GM12864 (cell line): ENCODE results near the gene ARL16.

Experiments used
- DNase-seq: peaks from one replicate; pipeline ENCODE4 v3.0.0-alpha.2; 2011; ENCODE audit warnings: low read depth
- H3K4me3 ChIP-seq: 2 replicates; pipeline ENCODE4 v1.5.1; 2011; ENCODE audit warnings: mild to moderate bottlenecking, low read depth, low read length, control low read depth
- TF ChIP-seq, protein P1 (sequence below): IDR thresholded peaks from 2 replicates; pipeline ENCODE4 v1.5.1; 2011; ENCODE audit warnings: low read depth, mild to moderate bottlenecking, moderate library complexity, low read length, control low read depth, inconsistent platforms; ENCODE audit errors: missing control alignments

The ARL16 gene

GRCh38 chr17:81683584-81684441 lies at the start of gene ARL16, which contains the start of gene HGS:
Gene ARL16, minus strand, starts transcription at chr17:81683797. Its CDS starts 44 bp downstream, at chr17:81683753.
Gene HGS, plus strand, starts transcription at chr17:81684011. Its CDS starts 56 bp downstream, at chr17:81684067.
- TF ChIP-seq, protein P1, sequence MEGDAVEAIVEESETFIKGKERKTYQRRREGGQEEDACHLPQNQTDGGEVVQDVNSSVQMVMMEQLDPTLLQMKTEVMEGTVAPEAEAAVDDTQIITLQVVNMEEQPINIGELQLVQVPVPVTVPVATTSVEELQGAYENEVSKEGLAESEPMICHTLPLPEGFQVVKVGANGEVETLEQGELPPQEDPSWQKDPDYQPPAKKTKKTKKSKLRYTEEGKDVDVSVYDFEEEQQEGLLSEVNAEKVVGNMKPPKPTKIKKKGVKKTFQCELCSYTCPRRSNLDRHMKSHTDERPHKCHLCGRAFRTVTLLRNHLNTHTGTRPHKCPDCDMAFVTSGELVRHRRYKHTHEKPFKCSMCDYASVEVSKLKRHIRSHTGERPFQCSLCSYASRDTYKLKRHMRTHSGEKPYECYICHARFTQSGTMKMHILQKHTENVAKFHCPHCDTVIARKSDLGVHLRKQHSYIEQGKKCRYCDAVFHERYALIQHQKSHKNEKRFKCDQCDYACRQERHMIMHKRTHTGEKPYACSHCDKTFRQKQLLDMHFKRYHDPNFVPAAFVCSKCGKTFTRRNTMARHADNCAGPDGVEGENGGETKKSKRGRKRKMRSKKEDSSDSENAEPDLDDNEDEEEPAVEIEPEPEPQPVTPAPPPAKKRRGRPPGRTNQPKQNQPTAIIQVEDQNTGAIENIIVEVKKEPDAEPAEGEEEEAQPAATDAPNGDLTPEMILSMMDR, result no peak
- peak within 1 kb of the TSS; percentile 66 for H3K4me3 ChIP-seq
- DNase-seq, result peak; percentile 93

DNA sequence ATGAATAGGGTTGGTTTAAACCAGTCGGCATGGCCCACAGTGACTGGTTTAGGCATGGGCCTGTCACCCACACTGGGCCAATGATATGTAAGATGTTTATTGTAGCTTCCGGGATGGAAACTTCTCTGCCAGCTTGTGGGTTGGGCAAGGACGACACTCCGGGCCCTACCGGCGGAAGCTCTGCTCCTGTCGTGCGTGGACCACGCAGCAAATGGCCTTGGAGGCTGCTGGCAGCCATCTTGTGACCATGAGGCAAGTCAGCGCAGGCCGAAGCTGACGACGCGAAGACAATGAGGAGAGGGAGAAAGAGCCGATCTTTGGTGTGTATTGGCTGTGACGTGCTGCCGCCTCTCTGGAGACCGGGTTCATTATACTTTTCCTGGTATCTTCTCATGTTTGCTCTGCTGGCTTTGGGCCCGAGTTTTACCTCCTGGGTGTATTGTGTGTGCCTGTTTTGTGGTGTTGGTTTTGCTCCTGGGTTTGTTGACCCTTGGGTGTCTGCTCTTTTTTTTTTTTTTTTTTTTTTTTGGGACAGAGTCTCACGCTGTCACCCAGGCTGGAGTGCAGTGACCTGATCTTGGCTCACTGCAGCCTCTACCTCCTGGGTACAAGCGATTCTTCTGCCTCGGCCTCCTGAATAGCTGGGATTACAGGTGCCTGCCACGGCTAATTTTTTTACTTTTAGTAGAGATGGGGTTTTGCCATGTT lies 43.9 kb upstream of the ARL16 start:
- no peak for DNase-seq
- no peak overlapping the region for H3K4me3 ChIP-seq
- TF ChIP-seq, protein P1, result no peak

- DNase-seq, result no peak
- TF ChIP-seq, protein P1, result no peak
- H3K4me3 ChIP-seq, result no peak overlapping the region
Observed at GRCh38 chr17:81726004-81726403, 42.4 kb upstream of the ARL16 start.

DNA sequence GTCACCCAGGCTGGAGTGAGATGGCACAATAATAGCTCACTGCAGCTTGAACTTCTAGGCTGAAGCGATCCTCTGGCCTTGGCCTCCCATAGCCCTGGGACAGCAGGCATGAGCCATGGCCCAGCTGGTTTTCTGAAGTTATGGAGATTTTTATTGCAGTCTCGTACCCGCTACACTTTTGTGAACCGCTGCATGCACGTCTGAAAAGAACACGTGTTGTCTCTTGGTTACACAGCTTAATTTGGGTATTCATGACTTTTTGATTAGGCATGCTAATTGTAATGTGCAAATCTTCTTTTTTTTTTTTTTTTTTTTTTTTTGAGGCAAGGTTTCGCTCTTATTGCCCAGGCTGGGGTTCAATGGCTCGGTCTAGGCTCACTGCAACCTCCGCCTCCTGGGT lies 41.8 kb upstream of the ARL16 start:
- no peak for DNase-seq
- H3K4me3 ChIP-seq, result no peak overlapping the region
- TF ChIP-seq, protein P1, result no peak

DNA sequence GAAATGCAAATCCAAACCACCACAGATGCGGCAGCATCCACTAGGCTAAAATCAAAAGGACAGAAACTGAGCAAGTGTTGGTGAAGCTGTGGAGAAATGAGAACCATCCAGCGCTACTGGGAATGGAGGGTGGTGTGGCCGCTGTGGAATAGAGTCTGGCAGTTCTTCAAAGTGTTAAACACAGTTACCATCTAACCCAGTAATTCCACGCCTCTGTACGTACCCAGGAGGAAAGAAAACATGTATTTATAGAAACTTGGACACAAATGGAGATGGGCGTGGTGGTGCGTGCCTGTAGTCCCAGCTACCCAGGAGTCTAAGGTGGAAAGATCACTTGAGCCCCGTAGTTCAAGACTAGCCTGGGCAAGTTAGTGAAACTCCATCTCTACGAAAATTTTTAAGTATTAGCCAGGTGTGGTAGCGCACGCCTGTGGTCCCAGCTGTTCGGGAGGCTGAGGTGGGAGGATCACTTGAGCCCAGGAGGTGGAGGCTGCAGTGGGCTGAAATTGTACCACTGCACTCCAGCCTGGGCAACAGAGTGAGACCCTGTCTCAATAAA lies 40.1 kb upstream of the ARL16 start:
- DNase-seq, result no peak
- TF ChIP-seq, protein P1, result no peak

DNA sequence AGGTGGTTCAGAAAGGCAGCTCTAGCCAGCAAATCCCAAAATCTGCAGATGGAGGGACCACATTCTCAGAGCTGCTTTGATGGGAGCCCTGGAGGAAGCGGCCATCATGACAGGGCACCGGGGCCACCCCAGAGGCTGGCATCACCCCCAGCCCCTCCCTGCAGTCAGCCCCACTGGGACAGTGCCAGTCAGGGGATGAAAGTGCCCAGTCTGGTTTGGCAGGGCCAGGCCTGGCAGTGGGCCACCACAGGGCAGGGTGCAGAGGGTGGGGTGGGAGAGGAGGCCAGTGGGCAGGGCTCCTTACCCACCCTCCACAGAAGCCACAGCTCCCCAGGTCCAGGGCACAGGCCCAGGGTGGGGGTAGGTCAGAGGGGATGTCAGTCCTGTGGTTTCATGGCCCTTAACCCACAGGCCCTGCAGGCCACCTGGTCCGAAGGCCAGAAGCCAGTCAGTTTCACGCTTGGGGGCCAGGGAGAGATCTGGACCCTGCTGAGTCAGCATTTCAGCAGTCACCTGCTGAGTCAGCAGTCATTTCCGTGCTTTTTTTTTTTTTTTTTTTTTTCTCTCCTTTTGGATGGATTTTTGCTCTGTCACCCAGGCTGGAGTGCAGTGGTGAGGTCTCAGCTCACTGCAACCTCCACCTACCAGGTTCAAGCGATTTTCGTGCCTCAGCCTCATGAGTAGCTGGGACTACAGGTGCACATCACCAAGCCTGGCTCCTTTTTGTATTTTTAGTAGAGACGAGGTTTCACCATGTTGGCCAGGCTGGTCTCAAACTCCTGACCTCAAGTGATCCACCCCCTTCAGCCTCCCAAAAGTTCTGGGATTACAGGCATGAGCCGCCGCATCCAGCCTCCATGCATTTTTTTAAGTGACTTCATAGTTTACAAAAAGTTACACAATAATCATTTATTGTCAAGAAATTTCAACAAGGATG lies 38.9 kb upstream of the ARL16 start:
- no peak for DNase-seq
- TF ChIP-seq, protein P1, result no peak
- no peak overlapping the region for H3K4me3 ChIP-seq

More for the DNA sequence above, 40.1 kb upstream of the ARL16 start:
- H3K4me3 ChIP-seq, result no peak overlapping the region
